Lung (tissue), 12 donors: ENCODE measurements around the gene DSG2. TPM values are rescaled to one million over a fixed set of nuclear protein-coding genes. Genes with fewer than 3 reads are reported as not detected.
A peak's percentile ranks its signal among the peaks of the same experiment; 100 is the strongest.

Source experiments
- ATAC-seq: fragments of 200-7000 bp; cut with Tn5 transposase; one replicate; pipeline ENCODE4 v1.9.1; 2020; ENCODE audit warnings: moderate number of reproducible peaks; ENCODE audit not compliant: insufficient read depth, low FRiP score
- DNase-seq, 3 donors: peaks; one replicate each; pipeline ENCODE4 v3.0.0-alpha.2; 2013 to 2017
- H3K27ac ChIP-seq, 2 donors: one replicate each; pipeline ENCODE4 v1.5.1; 2013; ENCODE audit warnings: mild to moderate bottlenecking in 2 of 2, moderate library complexity in 2 of 2, control low read depth in 1 of 2, inconsistent platforms in 1 of 2, low read depth in 1 of 2, low read length in 1 of 2
- H3K27me3 ChIP-seq, 3 donors: one replicate each; pipeline ENCODE4 v1.5.1; 2013; ENCODE audit warnings: low read length in 2 of 3; ENCODE audit not compliant: control insufficient read depth in 3 of 3, insufficient read depth in 3 of 3
- H3K36me3 ChIP-seq, 4 donors: one replicate each; pipeline ENCODE4 v1.5.1; 2013; ENCODE audit warnings: low read length in 4 of 4, mild to moderate bottlenecking in 1 of 4, moderate library complexity in 1 of 4; ENCODE audit not compliant: control insufficient read depth in 4 of 4, insufficient read depth in 4 of 4
- H3K4me1 ChIP-seq, 5 donors: one replicate each; pipeline ENCODE4 v1.5.1; 2013; ENCODE audit warnings: low read length in 5 of 5, mild to moderate bottlenecking in 2 of 5, moderate library complexity in 1 of 5; ENCODE audit not compliant: control insufficient read depth in 5 of 5, insufficient read depth in 5 of 5
- H3K4me3 ChIP-seq: one replicate; pipeline ENCODE4 v1.5.1; 2013; ENCODE audit warnings: mild to moderate bottlenecking, control low read depth, moderate library complexity
- H3K9ac ChIP-seq, 2 donors: one replicate each; pipeline ENCODE4 v1.5.1; 2013; ENCODE audit warnings: low read length in 2 of 2, control low read depth in 1 of 2; ENCODE audit not compliant: insufficient read depth in 1 of 2
- H3K9me3 ChIP-seq, 4 donors: one replicate each; pipeline ENCODE4 v1.5.1; 2013; ENCODE audit warnings: low read length in 3 of 4, mild to moderate bottlenecking in 1 of 4, moderate library complexity in 1 of 4; ENCODE audit not compliant: control insufficient read depth in 4 of 4, insufficient read depth in 3 of 4
- WGBS, 2 donors: extraction: QIAGEN DNeasy Blood & Tissue Kit; methylation state at CpG; one replicate each; pipeline ENCODE4 v1.1.7; 2013; 5-methylcytosine and 5-hydroxymethylcytosine counted together
- polyA plus RNA-seq, 2 donors: library from polyadenylated mRNA; stranded (reverse); fragments of 200-250 nt; gene quantifications; one replicate each; pipeline ENCODE4 v1.2.1, GENCODE V29; 2013
- total RNA-seq, 2 donors: library from RNA; depleted of rRNA in 1 of 2; stranded (reverse); fragments of >200 nt in 1 of 2; gene quantifications; one replicate each; pipeline ENCODE4 v1.2.1, GENCODE V29; 2014 to 2021
- TF ChIP-seq, protein P1 (sequence below): IDR thresholded peaks from 2 replicates; pipeline ENCODE4 v1.5.1; 2012; ENCODE audit warnings: mild to moderate bottlenecking; ENCODE audit errors: control extremely low read depth, extremely low read depth
- donor health status: control.
- donor health status: control.
- donor health status: Bipolar disorder and iron deficiency.
- donor health status: healthy.
- donor health status: DM: yes; HTN: yes; CAD: no.

The DSG2 gene
- total and polyA plus RNA-seq, 4 donors = 8.9 to 28.0 (median 21.6) TPM

DNA sequence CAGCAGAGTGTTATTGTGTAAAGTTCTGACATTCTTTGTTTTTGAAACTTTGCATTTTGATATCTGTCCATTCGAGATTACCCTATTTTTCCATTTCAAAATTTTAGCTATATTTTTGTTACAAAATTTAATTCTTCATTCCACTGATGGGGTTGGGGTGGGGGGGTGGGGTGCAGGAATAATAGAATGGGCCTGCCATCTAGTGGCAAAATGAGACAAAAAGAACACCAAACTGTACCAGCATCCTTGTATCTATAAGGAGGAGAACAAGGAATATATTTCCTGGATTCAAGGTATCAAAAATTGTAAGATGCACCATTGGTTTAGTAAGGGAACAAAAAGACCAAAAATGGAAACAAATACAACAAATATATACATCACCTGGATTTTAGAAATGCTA lies 65.8 kb downstream of the DSG2 start:
- Histone ChIP-seq H3K27ac (no peak overlapping the region), H3K4me1 (no peaks in the 10 kb centered on the region), H3K4me3 (no peak overlapping the region), H3K9ac (no peak overlapping the region), H3K27me3 (no peaks in the 10 kb centered on the region), H3K9me3 (no peaks in the 10 kb centered on the region), H3K36me3 (no peaks in the 10 kb centered on the region)
- TF ChIP-seq, protein P1, sequence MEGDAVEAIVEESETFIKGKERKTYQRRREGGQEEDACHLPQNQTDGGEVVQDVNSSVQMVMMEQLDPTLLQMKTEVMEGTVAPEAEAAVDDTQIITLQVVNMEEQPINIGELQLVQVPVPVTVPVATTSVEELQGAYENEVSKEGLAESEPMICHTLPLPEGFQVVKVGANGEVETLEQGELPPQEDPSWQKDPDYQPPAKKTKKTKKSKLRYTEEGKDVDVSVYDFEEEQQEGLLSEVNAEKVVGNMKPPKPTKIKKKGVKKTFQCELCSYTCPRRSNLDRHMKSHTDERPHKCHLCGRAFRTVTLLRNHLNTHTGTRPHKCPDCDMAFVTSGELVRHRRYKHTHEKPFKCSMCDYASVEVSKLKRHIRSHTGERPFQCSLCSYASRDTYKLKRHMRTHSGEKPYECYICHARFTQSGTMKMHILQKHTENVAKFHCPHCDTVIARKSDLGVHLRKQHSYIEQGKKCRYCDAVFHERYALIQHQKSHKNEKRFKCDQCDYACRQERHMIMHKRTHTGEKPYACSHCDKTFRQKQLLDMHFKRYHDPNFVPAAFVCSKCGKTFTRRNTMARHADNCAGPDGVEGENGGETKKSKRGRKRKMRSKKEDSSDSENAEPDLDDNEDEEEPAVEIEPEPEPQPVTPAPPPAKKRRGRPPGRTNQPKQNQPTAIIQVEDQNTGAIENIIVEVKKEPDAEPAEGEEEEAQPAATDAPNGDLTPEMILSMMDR = no peak
- DNase-seq = no peak
- 0% methylated on average over 1 of the region's 1 CpG for WGBS, 2 donors
- no peak for ATAC-seq

DNA sequence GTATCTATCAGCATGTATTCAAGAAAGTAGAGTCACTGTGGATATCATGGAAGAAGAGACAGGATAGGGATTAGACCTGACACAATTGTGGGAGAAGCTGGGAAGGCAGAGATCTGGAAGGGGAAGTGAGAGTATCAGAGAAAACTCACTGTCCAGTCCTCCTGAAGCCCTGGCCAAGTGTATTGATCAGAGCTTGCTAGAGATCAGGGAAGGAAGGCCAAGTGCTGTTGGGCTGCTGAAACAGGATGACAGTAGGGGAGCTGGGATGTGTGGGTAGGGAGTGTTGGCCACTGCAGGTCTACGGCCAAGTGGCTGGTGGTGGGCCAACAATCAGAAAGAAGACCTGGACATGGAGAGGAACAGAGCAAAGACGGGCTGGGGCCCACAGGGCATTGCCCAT lies 67.4 kb downstream of the DSG2 start:
- no peak overlapping the region for H3K4me3 ChIP-seq
- H3K9ac ChIP-seq = no peak overlapping the region
- WGBS, 2 donors = 87 to 90% methylated on average over 2 of the region's 2 CpGs
- no peak overlapping the region for H3K27ac ChIP-seq
- DNase-seq (no peak), ATAC-seq (no peak)
- no peaks in the 10 kb centered on the region for H3K36me3 ChIP-seq
- TF ChIP-seq, protein P1 = no peak
- no peaks in the 10 kb centered on the region for H3K27me3 ChIP-seq
- no peaks in the 10 kb centered on the region for H3K4me1 ChIP-seq
- no peaks in the 10 kb centered on the region for H3K9me3 ChIP-seq

DNA sequence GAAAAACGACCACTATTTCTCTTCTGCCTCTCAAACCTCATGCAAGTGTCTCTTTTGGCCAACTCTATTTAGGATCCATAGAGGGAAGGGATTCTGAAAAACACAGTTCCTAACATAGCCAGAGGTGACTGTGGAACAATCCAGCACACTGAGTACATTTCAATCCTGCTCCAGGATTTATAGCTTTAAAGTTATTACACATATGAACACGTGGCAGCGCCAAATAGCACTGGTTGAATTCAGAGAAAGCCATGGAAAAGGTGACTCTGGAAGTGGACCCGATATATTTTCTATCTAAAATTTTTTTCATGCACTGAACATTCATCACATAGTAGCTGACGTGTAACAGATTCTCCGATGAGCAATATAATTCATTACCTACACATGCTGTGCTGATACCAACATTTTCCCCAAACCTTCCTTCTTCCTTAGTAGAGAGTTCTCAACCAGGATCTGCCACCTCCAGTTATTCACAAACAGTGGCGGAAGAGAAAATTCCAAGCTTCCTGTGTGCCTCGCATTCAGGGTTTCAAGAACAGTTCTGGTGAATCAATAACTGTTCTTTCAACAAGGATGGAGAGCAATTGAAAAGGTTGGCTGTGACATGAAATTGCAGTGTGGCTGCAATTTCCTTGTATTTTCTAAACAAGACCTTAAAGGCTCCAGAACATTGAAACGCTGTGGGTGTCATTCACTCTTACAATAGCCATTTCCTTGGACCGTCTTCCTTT lies 68.0 kb downstream of the DSG2 start:
- no peak overlapping the region for H3K4me3 ChIP-seq
- 78 to 89% methylated on average over 10 of the region's 10 CpGs for WGBS, 2 donors
- H3K9me3 ChIP-seq = no peaks in the 10 kb centered on the region
- DNase-seq = peak in 1 of 3 donors; percentile 40
- no peak for ATAC-seq
- H3K36me3 ChIP-seq = no peaks in the 10 kb centered on the region
- no peak overlapping the region for H3K27ac ChIP-seq
- TF ChIP-seq, protein P1 = no peak
- H3K9ac ChIP-seq = no peak overlapping the region
- no peaks in the 10 kb centered on the region for H3K4me1 ChIP-seq
- no peaks in the 10 kb centered on the region for H3K27me3 ChIP-seq
